CD14-positive monocyte (primary cell): ENCODE measurements around the gene ZBTB4. TPM values are rescaled to one million over a fixed set of nuclear protein-coding genes. Genes with fewer than 3 reads are reported as not detected.
A peak's percentile ranks its signal among the peaks of the same experiment; 100 is the strongest.

Experiments
- DNase-seq, 3 donors: peaks; one replicate each; pipeline ENCODE4 v3.0.0-alpha.2; 2011 to 2022
- H2AFZ ChIP-seq: 2 replicates; pipeline ENCODE4 v1.6.0; 2012; ENCODE audit warnings: mild to moderate bottlenecking, low read depth, low read length, inconsistent platforms; ENCODE audit not compliant: insufficient read depth, poor library complexity, severe bottlenecking
- H3K27ac ChIP-seq, 2 donors: 1 replicate in 1 of 2; 2 replicates in 1 of 2; pipeline ENCODE4 v1.5.1; 2012 to 2013; ENCODE audit warnings: low read length in 2 of 2, control low read depth in 1 of 2, inconsistent platforms in 1 of 2, low read depth in 1 of 2, mild to moderate bottlenecking in 1 of 2
- H3K27me3 ChIP-seq, 2 donors: one replicate each; pipeline versions ENCODE4 v1.6.0 to v1.6.1; 2011 to 2013; ENCODE audit warnings: low read length in 2 of 2; ENCODE audit not compliant: control insufficient read depth in 2 of 2, insufficient read depth in 2 of 2
- H3K36me3 ChIP-seq, 2 donors: replicated peaks in 1 of 2; 1 replicate in 1 of 2; 2 replicates in 1 of 2; pipeline versions ENCODE4 v1.5.1 to v1.6.1; 2012 to 2013; ENCODE audit warnings: low read length in 2 of 2, control low read depth in 1 of 2, inconsistent platforms in 1 of 2, mild to moderate bottlenecking in 1 of 2; ENCODE audit not compliant: insufficient read depth in 2 of 2, control insufficient read depth in 1 of 2
- H3K4me1 ChIP-seq, 2 donors: 1 replicate in 1 of 2; 2 replicates in 1 of 2; pipeline versions ENCODE4 v1.5.1 to v1.6.1; 2012 to 2013; ENCODE audit warnings: low read length in 2 of 2, control low read depth in 1 of 2, inconsistent platforms in 1 of 2, mild to moderate bottlenecking in 1 of 2, moderate library complexity in 1 of 2; ENCODE audit not compliant: insufficient read depth in 2 of 2, control insufficient read depth in 1 of 2
- H3K4me2 ChIP-seq: replicated peaks from 2 replicates; pipeline ENCODE3; 2012; ENCODE audit warnings: low read length, moderate library complexity, mild to moderate bottlenecking; ENCODE audit not compliant: poor library complexity, severe bottlenecking; ENCODE audit errors: extremely low read depth
- H3K4me3 ChIP-seq, 3 experiments: fragments of 200-600 bp in 1 of 3; sonication (generic) in 1 of 3; replicated peaks in 1 of 3; 1 replicate in 2 of 3; 2 replicates in 1 of 3; pipeline ENCODE4 v1.5.1; 2011 to 2013; ENCODE audit warnings: low read length in 3 of 3, mild to moderate bottlenecking in 3 of 3, control low read depth in 2 of 3, low read depth in 2 of 3, inconsistent platforms in 1 of 3, moderate library complexity in 1 of 3
- H3K79me2 ChIP-seq: 2 replicates; pipeline ENCODE4 v1.6.0; 2012; ENCODE audit warnings: mild to moderate bottlenecking, control low read depth, inconsistent platforms, low read length, moderate library complexity; ENCODE audit not compliant: insufficient read depth
- H3K9ac ChIP-seq: 2 replicates; pipeline ENCODE4 v1.6.0; 2017; ENCODE audit warnings: low read length, mild to moderate bottlenecking; ENCODE audit not compliant: insufficient read depth, poor library complexity, severe bottlenecking
- H3K9me3 ChIP-seq, 2 donors: replicated peaks in 1 of 2; 1 replicate in 1 of 2; 2 replicates in 1 of 2; pipeline versions ENCODE4 v1.5.1 to v1.6.1; 2012 to 2013; ENCODE audit warnings: low read length in 2 of 2, control low read depth in 1 of 2; ENCODE audit not compliant: control insufficient read depth in 1 of 2, insufficient read depth in 1 of 2
- H4K20me1 ChIP-seq: 2 replicates; pipeline ENCODE4 v1.6.0; 2012; ENCODE audit warnings: mild to moderate bottlenecking, low read length, control low read depth, moderate library complexity; ENCODE audit not compliant: insufficient read depth
- H3K27ac Mint-ChIP-seq, 7 donors: one replicate each; pipeline ENCODE4 v1.8.0; 2020; ENCODE audit warnings: mild to moderate bottlenecking in 7 of 7, mixed read lengths in 7 of 7, moderate library complexity in 6 of 7, inconsistent platforms in 2 of 7
- H3K27me3 Mint-ChIP-seq, 3 donors: one replicate each; pipeline ENCODE4 v1.8.0; 2021 to 2022; ENCODE audit warnings: low read depth in 3 of 3, mild to moderate bottlenecking in 3 of 3, mixed read lengths in 3 of 3, moderate library complexity in 3 of 3, inconsistent platforms in 1 of 3
- H3K36me3 Mint-ChIP-seq, 2 donors: one replicate each; pipeline ENCODE4 v1.8.0; 2020; ENCODE audit warnings: mixed read lengths in 2 of 2, inconsistent platforms in 1 of 2, mild to moderate bottlenecking in 1 of 2
- H3K4me1 Mint-ChIP-seq: one replicate; pipeline ENCODE4 v1.8.0; 2020; ENCODE audit warnings: mild to moderate bottlenecking, mixed read lengths
- H3K4me3 Mint-ChIP-seq, 2 donors: one replicate each; pipeline ENCODE4 v1.8.0; 2020; ENCODE audit warnings: mild to moderate bottlenecking in 2 of 2, mixed read lengths in 2 of 2, moderate library complexity in 1 of 2
- H3K9me3 Mint-ChIP-seq, 7 donors: one replicate each; pipeline ENCODE4 v1.8.0; 2020 to 2022; ENCODE audit warnings: mixed read lengths in 7 of 7, mild to moderate bottlenecking in 6 of 7, moderate library complexity in 6 of 7, inconsistent platforms in 2 of 7
- CTCF ChIP-seq: fragments of 200-600 bp; IDR thresholded peaks from one replicate; pipeline ENCODE4 v1.8.0; 2022; ENCODE audit warnings: antibody characterized with exemption, mild to moderate bottlenecking
- WGBS: methylation state at CpG from one replicate; pipeline ENCODE4 v1.1.5; 2013; ENCODE audit warnings: missing lambda C conversion rate; ENCODE audit not compliant: insufficient coverage; 5-methylcytosine and 5-hydroxymethylcytosine counted together
- intact Hi-C, 2 donors: fragments of 100-400 bp; cut with micrococcal nuclease; formaldehyde crosslinking; loops; one replicate each; pipeline versions ENCODE4 v1.15.0 to v1.15.1; 2023
- polyA plus RNA-seq, 3 donors: library from polyadenylated mRNA; depleted of rRNA in 1 of 3; unstranded in 2 of 3; stranded (reverse) in 1 of 3; fragments of 300-500 nt in 2 of 3; fragments of >200 nt in 1 of 3; fragmentation: Illumina TruSeq in 2 of 3; gene quantifications; 1 replicate in 2 of 3; 2 replicates in 1 of 3; pipeline ENCODE4 v1.2.3, GENCODE V29; 2012 to 2021

The ZBTB4 gene
- polyA plus RNA-seq, 3 donors = 3.4 to 8.1 (median 4.4) TPM

DNA sequence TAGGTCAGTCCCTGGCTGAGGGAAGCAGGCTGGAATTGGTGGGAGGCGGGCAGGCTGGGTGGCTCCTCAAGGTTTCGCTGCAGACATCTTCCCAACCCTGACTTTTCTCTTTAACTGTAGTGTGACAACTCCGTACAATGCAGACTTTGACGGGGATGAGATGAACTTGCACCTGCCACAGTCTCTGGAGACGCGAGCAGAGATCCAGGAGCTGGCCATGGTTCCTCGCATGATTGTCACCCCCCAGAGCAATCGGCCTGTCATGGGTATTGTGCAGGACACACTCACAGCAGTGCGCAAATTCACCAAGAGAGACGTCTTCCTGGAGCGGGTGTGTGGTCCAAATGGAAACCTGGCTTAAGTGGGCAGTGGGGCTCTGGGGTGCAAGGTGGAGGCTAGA, 19.7 kb upstream of the ZBTB4 start:
- Mint-ChIP-seq H3K27me3 (peaks cover 0 to 5% (median 1%) of the 10 kb centered on the region in 3 donors), H3K4me3 (no peak overlapping the region), H3K9me3 (no peaks in the 10 kb centered on the region), H3K36me3 (peaks cover 84 to 96% of the 10 kb centered on the region in 2 donors), H3K27ac (peak overlapping the region in 3 of 7 donors; percentile 21 to 65 (median 59)), H3K4me1 (no peaks in the 10 kb centered on the region)
- no peak overlapping the region for H3K4me2 ChIP-seq
- DNase-seq = no peak
- no peaks in the 10 kb centered on the region for H3K4me1 ChIP-seq
- no peak overlapping the region for H3K9ac ChIP-seq
- intact Hi-C loops = no loop called here
- H3K27ac ChIP-seq = no peak overlapping the region
- peaks cover 27% of the 10 kb centered on the region for H3K79me2 ChIP-seq
- no peaks in the 10 kb centered on the region for H3K27me3 ChIP-seq
- no peak for TF ChIP-seq CTCF
- H3K4me3 ChIP-seq = no peak overlapping the region
- no peaks in the 10 kb centered on the region for H3K9me3 ChIP-seq
- no peak overlapping the region for H2AFZ ChIP-seq
- peaks cover 87 to 95% of the 10 kb centered on the region in 2 donors for H3K36me3 ChIP-seq
- WGBS = 96% methylated on average over 9 of the region's 11 CpGs
- H4K20me1 ChIP-seq = peaks cover 68% of the 10 kb centered on the region

DNA sequence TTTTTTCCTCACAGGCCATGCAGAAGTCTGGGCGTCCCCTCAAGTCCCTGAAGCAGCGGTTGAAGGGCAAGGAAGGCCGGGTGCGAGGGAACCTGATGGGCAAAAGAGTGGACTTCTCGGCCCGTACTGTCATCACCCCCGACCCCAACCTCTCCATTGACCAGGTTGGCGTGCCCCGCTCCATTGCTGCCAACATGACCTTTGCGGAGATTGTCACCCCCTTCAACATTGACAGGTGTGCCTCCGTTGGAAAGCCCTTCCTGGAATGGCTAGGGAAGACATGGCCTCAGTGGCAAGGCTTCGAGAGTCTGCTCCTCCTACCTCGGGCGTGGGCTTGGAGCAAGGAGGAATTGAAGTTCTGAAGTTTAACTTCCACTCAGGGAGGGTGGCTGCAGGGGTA, 18.2 kb upstream of the ZBTB4 start:
- Histone ChIP-seq H3K4me3 (no peak overlapping the region), H3K9me3 (no peaks in the 10 kb centered on the region), H3K9ac (no peak overlapping the region), H3K36me3 (peaks cover 75 to 91% of the 10 kb centered on the region in 2 donors), H3K4me1 (no peaks in the 10 kb centered on the region), H3K27me3 (no peaks in the 10 kb centered on the region), H3K79me2 (peaks cover 42% of the 10 kb centered on the region), H3K27ac (no peak overlapping the region), H2AFZ (no peak overlapping the region), H3K4me2 (no peak overlapping the region), H4K20me1 (peaks cover 68% of the 10 kb centered on the region)
- Mint-ChIP-seq H3K4me1 (peaks cover 6% of the 10 kb centered on the region), H3K9me3 (no peaks in the 10 kb centered on the region), H3K4me3 (no peak overlapping the region), H3K36me3 (peaks cover 83 to 91% of the 10 kb centered on the region in 2 donors), H3K27ac (peak overlapping the region in 1 of 7 donors; percentile 50), H3K27me3 (peaks cover 0 to 4% (median 0%) of the 10 kb centered on the region in 3 donors)
- intact Hi-C loops = no loop called here
- 93% methylated on average over 6 of the region's 14 CpGs for WGBS
- TF ChIP-seq CTCF = no peak
- DNase-seq = no peak
